HG02970 (cell line): ENCODE data around the gene COQ8A.
"Not testable (repeated sequence)": the region's sequence is repeated elsewhere in the genome, so short reads cannot be mapped to it uniquely, and the experiment has no call there.

ENCODE experiments used
- ATAC-seq: cut with Tn5 transposase; IDR thresholded peaks from one replicate; pipeline ENCODE4 v1.9.1; 2021; ENCODE audit warnings: mild to moderate bottlenecking, moderate library complexity, moderate number of reproducible peaks; ENCODE audit not compliant: unreplicated experiment, low FRiP score

COQ8A gene

GRCh38 chr1:226920446-226920894 is 19.6 kb upstream of the COQ8A start:
- ATAC-seq, result no peak

GRCh38 chr1:226921504-226921903 is 18.6 kb upstream of the COQ8A start:
- ATAC-seq, result no peak

- not testable (repeated sequence) for ATAC-seq
These were observed 10.6 kb upstream of the COQ8A start for GRCh38 chr1:226929260-226930111.

- ATAC-seq, result no peak
These were observed 5.4 kb upstream of the COQ8A start for GRCh38 chr1:226934483-226935237.

- ATAC-seq, result no peak
These were observed 2.0 kb upstream of the COQ8A start for GRCh38 chr1:226937940-226938725.

- ATAC-seq, result no peak
These were observed 1.1 kb upstream of the COQ8A start for GRCh38 chr1:226938903-226939437.

GRCh38 chr1:226939438-226940028 is 561 bp upstream of the COQ8A start:
- ATAC-seq, result peak; percentile 29

- no peak for ATAC-seq
These were observed 643 bp downstream of the COQ8A start for GRCh38 chr1:226940806-226941067.

- ATAC-seq, result no peak
These were observed 2.3 kb downstream of the COQ8A start for GRCh38 chr1:226942392-226942791.

GRCh38 chr1:226943156-226943555 is 3.1 kb downstream of the COQ8A start:
- ATAC-seq, result no peak

GRCh38 chr1:226943927-226944326 is 3.8 kb downstream of the COQ8A start:
- no peak for ATAC-seq

- ATAC-seq, result no peak
These were observed 5.2 kb downstream of the COQ8A start for GRCh38 chr1:226945106-226945857.

GRCh38 chr1:226945858-226946245 is 5.8 kb downstream of the COQ8A start:
- ATAC-seq, result no peak

- no peak for ATAC-seq
These were observed 6.2 kb downstream of the COQ8A start for GRCh38 chr1:226946285-226946684.

GRCh38 chr1:226946841-226947240 is 6.7 kb downstream of the COQ8A start:
- no peak for ATAC-seq

GRCh38 chr1:226948051-226948450 is 8.0 kb downstream of the COQ8A start:
- no peak for ATAC-seq

- ATAC-seq, result no peak
These were observed 8.4 kb downstream of the COQ8A start for GRCh38 chr1:226948480-226948879.

GRCh38 chr1:226948996-226949395 is 8.9 kb downstream of the COQ8A start:
- no peak for ATAC-seq

- ATAC-seq, result no peak
These were observed 9.3 kb downstream of the COQ8A start for GRCh38 chr1:226949401-226949800.

- no peak for ATAC-seq
These were observed 10.2 kb downstream of the COQ8A start for GRCh38 chr1:226950316-226950715.
